HL-60/S4 (cell line): ENCODE results near the gene KANK2.

ENCODE experiments used
- in situ Hi-C: fragments of 300-500 bp; cut with MboI; formaldehyde crosslinking; loops from 2 replicates; pipeline ENCODE4 v1.14.3; 2022; ENCODE audit warnings: low sequenced_read_pairs

The KANK2 gene

DNA sequence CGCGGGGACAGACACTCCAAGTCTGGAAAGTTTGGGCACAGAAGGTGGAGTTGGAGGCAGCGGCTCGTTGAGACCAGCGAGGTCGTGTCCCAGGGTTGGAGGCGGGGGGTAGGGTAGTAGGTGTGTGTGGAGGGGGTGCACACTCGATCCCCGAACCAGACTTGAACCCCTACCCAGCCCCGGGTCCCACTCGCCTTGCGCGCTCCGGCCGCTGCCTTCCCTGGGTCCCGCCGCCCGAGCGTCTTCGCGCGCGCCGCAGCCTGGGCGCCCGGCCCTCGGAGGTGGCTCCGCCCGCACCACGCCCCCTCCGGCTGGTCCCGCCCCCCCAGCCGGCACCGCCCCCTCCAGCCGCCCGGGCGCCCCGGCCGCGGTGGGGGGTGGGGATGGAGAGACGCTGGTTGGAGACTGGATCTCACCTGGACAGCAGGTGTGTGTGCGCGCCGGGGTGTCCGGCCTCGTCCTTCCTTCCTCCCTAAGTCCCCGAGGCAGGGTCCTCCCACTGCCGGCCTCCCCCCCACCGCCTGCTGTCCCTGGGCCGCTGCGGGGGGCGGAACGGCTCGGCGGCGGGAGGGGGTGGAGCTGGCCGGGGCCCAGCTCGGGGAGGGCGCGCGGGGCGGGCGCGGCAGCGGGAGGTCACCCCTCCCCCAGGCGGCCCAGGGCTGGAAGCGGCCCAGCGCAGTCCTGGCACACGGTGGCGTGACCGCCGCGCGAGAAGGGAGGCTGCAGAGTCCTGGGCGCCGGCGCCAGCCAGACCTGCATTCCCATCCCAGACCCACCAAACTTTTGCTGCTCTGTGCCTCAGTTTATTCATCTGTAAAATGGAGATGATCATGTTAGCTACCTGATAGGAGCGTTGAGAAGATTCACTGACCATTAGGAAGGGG is at the start of gene KANK2:
TSS of gene KANK2 (minus strand) at position 255 of the 884 bp plus-strand sequence. CDS start 3,034 bp downstream, outside the sequence.
- in situ Hi-C loops: no loop called here

DNA sequence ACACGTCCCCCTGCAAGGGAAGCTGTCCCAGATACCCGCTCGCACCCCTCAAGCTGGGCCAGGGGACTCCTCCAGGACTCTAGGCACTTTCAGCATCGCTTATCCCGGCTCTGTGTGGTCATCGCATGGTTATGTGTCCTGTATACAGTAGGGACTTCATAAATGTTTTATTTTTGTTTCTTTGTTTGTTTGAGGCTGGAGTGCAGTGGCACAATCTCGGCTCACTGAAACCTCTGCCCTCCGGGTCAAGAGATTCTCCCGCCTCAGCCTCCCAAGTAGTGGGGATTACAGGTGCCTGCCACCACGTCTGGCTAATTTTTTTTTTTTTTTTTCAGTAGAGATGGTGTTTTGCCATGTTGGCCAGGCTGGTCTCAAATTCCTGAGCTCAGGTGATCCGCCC is 49.6 kb upstream of the KANK2 start:
- in situ Hi-C loops: no loop called here

DNA sequence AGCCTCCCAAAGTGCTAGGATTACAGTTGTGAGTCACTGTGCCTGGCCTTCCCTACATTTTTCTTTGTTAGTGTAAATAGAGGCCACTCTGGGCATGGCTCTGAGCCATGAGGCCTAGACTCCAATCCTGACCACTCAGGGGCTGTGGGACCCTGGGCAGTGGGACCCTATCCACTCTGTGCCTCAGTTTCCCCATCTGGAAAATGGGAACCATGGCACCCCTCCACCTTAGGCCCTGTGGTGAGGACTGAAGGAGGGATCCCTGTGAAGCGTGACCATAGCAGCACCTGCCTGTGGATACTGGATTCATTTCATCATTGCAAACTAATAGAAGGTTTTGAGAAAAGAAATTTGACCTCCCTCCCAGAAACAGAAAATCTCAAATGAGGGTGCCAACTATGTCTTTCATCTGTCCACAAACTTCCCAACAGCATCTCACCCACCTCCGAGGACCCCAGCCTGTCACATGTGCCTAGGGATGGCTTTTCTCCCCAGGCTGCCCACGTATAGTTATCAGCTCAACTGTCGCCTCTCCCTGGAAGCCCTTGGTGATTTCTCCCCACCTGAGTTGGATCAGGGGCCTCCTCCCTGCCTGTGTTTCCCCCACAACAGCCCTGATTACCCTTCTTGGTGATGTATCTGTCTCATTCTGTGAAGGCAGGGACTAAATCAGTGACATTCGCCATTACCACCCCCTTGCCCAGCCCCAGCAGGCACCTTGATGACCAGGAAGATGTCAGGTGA is 47.7 kb upstream of the KANK2 start:
- in situ Hi-C loops: no loop called here

DNA sequence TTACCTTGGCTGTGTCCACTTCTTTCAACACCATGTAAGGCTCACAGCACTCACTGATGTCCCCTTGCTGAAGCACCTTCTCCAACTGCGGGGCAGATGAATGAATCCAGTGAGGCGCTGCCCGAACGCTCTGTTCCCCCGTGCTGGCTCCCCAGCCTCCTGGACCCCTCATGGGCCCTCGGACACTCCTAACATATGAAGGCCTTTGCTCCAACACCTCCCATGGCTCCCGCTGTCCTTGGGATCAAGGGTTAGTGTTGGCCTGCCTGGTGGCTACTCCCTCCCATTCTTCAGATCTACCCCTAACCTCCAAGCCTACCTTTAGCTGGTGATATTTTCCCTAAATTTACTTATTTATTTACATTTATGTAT is 46.4 kb upstream of the KANK2 start:
- in situ Hi-C loops: no loop called here

DNA sequence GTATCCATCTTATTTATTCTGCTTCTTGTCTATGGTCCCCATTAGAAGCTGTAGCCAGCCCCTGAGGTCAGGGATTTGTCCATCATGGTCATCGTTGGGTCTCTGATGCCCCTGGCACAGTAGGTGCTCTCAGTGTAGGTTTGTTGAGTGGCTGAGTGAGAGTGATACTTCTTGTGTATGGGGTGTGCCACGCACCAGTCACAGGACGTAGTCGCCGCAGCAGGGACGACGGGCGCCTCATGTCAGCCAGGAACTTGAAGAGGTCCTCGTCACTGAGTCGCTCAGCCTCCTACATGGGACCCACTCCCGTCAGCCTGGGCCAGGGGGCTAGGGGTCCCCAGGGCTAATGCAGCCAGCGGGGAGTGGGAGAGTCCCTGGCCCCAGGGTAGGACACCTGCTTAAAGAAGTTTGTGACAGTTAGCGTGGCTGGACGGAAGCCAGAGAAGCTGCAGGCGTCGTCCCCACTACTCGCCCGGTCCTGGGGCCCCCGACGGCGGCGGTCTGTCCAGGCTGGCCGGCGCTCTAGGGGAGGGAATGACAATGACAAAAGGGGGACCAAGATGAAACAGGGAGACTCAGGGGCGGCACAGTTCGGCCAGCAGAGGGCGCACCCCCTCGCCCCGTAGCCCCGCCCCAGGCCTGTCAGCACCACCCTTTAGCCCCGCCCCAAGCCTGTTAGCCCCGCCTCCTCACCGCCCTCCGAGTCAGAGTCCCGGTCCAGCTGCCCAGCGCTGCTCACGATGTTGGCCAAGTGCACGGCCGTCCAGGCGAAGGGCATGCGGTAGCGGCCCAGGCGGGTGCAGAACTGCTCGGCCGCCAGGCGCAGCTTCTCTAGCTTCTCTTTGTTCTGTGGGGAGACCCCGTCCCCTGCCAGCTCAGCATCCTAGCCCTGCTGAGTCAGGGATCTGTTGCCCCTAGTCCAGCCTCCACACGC is 45.8 kb upstream of the KANK2 start:
- in situ Hi-C loops: no loop called here

DNA sequence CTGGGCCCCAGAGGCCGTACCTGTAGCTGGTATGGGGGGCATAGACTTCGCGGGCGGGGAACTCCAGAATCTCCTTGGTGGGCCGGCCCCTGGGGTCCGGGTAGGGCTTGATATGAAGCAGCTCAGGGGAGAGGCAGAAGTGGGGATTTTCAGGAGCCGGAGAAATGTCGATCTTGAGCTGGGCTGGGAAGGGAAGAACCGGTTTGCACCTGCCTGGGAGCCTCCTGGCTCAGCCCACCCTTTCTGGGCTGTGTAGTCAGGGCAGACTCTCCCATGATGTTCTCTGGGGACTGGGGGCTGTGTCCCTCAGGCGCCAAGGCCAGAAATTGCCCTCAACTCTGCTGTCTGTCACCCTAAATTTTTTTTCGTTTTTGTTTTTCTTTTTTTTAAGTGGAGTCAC is 44.7 kb upstream of the KANK2 start:
- in situ Hi-C loops: no loop called here

DNA sequence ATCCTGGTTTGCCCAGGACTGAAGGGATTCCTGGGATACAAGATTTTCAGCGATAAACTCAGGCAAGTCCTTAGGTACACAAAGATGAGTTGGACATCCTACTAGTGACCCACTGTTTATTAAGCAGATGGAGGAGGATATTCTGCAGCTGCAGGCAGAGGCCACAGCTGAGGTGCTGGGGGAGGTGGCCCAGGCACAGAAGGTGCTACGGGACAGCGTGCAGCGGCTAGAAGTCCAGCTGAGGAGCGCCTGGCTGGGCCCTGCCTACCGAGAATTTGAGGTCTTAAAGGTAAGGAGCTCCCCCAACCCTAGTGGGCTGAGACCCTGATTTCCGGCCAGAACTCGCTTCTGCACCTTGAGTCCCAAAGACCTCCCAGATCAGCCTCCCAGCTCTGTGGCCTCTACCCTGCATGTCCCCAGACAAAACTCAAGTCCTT is 42.7 kb upstream of the KANK2 start:
- in situ Hi-C loops: no loop called here

DNA sequence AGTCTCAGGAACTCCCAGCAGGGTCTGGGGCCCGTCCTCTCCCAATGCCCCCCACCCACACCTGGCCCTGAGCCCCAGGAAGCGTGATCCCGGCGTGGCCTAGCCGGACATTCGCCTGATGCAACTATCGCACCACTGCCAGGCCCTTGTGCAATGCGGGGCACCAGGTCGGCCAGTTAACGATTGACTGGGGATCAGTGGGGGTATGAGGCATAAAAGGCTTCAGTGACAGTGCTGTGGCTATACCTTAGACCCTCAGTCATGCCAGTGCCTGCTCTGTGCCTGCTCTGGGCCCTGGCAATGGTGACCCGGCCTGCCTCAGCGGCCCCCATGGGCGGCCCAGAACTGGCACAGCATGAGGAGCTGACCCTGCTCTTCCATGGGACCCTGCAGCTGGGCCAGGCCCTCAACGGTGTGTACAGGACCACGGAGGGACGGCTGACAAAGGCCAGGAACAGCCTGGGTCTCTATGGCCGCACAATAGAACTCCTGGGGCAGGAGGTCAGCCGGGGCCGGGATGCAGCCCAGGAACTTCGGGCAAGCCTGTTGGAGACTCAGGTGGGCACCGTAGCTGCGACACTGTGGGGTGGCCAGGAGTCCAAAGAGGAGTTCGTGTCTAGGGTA is 42.1 kb upstream of the KANK2 start, which contains the start of gene ANGPTL8:
TSS of gene ANGPTL8 (plus strand) at position 243 of the 624 bp plus-strand sequence. CDS start at position 262, 19 bp downstream.
- in situ Hi-C loops: no loop called here

DNA sequence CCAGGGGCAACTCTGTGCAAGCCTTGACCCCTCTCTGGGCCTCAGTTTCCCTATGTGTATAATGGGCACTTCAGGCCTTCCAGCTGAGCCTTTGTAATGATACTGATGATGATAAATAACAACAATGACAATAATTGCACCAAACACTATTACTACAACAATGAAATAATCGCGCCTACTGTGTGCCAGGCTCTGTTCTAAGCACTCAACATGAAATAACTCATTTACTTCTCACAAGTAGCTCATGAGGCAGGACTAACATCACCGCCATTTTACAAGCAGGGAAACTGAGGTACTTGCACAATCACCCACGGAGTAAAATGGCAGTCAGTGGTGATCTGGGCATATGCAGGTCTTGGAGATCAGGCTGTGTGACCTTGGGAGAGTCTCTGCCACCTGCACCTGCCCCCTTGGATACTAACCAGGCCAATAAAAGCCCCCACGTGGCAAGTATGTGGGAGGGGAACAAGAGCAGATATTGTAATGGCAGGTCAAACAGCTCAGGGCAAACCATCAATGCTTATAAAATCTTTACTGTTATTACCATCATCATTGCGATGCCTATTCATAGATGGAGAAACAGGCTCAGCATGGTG is 41.5 kb upstream of the KANK2 start:
- in situ Hi-C loops: no loop called here

DNA sequence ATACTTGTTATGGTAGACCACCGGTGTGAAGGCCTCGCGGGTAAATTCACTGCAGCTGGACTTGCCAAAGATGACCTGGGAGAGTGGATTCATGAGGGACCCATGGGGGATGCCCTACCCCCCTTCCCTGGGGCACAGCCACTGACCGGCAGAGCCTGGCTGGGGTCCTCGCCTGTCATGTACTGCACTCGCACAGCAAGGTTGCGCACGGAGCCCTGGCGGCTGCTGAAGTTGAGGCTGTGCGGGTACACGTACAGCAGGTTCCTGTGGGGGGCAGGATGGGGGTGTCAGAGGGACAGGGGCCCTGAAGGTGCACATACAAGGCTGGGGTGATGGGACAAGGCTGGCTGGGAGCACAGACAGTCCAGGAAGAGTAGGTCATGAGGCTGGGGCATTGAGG is 40.7 kb upstream of the KANK2 start:
- in situ Hi-C loops: no loop called here

DNA sequence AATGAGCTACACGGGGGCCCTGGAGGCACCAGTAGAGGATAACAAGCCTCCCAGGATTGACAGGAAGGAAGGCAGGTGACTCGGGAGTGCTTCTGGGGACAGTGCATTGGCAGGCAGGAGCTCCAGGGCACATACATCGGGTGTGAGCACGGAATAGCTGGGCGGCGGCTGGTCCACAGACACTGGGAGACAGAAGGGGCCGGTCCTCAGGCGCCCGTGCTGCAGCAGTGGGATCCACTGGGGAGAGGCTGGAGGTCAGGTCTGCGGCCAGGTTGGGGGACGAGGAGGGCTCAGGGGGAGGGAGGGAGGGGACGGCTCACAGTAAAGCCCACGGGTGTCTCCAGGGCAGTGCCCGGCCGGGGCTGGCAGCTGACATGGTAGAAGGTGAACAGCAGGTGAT is 40.0 kb upstream of the KANK2 start:
- in situ Hi-C loops: no loop called here

DNA sequence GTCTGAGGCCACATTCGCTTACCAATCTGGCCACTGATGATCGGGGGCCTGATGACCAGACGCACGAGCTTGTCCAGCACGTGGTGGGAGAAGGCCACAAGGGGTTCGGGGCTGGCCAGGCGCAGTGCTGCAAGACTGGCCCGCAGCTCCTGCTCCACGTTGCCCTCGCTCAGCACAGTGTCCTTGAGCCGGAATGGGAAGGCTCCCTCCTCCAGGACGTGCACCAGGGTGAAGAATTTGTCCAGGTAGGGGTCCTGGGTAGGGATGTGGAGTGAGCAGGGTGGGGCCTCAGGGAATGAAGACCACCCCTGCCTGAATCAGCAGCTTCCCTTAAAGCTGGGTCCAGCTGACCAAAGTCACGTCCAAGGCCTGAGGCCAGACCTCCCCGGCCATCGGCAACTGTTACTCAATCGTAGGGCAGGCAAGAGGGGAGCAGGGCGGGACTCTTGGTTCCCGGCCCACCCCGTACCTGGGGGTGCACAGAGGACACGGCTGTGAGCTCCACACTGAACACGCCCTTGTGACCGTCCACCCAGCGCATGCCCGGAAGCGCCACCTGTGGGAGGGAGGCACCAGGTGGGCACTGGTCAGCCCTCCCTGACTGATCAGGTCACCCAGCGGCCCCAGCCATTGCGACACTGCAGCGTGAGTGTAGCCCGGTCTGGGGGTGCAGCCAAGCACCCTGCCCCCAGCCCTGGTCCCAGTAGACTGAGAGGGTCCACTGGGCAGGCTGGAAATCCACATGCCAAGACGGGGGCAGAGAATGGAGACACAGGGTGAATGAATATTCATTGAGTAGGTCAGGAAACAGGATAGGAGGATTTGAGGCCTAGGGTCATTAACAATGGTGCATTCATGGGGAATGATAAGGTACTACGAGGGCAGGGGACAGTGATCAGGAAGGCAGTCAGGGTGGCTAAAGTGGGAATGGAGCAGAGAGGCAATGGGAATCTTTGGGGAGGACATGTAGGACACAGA is 39.3 kb upstream of the KANK2 start:
- in situ Hi-C loops: no loop called here

DNA sequence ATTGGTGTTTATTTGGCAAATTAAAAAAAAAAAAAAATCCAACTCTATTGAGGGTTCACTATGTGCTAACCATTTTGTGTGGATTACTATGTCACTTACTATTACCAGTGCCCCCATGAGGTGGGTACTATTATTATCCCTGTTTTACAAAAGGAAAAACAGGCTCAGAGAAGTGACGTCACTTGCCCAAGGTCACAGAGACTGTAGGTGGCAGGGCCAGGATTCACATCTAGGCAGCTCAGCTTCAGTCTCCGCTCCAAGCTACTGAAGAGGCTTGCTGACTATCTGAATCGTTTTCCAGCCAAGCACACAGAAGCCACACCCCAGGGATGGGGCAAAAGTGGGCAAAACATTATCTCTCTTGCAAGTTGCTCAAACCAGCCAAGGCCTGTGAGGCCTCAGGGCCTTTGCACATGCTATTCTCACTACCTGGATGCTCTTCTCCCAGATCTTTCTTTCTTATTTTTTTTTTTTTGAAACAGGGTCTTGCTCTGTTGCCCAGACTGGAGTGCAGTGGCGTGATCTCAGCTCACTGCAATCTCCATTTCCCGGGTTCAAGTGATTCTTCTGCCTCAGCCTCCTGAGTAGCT is 37.2 kb upstream of the KANK2 start:
- in situ Hi-C loops: no loop called here

DNA sequence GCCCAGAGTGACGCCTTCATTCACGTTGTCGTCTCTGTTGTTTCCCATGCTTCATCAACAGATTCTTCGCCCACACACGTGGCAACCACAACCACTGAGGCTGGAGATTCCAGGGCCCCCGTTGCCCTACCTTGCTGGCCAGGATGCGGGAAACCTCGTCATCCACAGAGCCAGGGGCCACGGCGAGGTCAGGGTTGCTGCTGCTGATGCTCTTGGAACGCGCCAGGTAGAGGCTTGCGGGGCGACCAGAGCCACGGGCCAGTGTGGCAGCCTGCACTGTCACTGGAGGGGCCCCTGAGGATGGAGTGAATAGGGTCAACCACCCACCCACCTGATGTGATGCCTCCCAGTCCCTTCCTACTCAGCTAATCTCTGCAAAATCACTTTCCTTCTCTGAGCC is 35.7 kb upstream of the KANK2 start:
- in situ Hi-C loops: no loop called here

DNA sequence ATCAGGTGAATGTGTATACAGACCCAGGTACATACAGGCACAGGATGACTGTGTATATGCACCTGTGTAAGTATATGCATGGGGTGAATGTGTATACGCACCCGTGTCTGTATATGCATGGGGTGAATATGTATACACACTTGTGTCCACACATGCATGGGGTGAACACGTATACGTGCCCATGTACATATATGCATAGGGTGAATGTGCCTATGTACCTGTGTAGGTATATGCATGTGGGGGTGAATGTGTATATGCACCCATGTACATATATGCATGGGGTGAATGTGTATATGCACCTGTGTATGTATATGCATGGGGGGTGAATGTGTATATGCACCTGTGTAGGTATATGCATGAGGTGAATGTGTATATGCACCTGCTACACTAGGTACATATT is 35.2 kb upstream of the KANK2 start:
- in situ Hi-C loops: no loop called here

DNA sequence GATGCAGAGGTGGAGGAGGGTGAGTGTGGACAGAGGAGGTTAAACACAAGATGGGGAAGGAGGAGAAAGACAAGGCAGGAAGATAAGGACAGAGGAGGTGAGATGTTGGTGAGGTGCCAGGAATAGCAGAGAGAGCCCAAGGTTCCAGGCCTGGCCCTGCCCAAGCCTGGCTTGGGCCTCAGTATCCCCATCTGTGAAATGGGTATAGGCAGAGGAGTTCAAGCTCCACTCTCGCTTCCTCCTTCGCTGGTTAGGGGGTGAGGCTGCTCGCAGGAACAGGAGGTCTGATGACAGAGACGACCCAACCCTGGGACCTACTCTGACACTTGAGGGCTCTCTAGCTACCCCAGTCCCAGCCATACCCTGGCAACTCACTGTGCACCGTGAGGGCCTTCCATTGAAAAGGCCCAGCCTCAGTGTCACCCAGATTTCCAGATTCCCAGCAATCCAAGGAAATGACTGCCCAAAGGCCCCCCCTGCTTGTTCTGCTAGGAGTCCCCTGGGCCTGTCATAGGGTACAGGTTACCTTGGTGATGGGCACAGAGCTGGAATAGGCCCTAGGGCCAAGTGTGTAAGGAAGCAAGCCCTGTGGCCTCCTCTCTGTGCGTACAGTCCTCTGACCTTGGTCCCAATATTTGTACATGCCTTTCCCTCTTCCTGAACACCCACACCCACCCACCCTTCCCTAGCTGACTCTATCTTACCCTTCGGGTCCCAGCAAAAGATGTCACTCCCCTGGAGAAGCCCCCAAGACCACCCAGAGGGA is 33.5 kb upstream of the KANK2 start:
- in situ Hi-C loops: no loop called here

DNA sequence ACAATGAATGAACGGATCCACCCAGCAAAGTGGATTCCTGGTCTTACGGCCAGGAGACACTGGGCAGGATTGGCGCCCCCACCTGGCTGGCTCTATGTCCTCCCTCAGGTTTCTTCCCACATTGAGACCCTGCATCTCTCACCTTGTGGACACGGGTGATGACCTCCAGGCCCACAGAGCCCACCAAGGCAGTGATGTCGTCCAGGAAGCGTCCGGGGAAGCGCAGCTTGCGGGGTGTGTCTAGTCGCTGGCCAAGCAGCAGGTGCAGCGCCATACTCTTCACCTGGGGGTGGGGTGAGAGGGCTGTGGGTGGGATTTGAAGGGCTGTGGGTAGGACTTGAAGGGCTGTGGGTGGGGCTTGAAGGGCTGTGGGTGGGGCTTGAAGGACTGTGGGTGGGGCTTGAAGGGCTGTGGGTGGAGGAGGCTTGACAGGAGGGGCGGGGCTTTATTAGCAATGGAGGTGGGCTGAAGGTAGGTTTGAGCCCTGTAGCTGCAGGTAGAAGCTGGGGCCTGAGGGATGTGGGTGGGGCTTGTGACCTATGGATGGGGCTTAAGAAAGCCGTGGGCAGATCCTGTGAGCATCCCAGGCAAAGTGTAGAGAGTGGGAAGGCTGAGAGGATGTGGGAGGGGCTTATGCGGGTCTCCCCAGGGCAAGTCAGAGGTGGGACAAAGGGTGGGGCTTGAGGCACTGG is 30.0 kb upstream of the KANK2 start:
- in situ Hi-C loops: no loop called here
